ENCODE data around the gene DXO.

Gene DXO

GRCh38 chr6:31927863-31928671, 43.9 kb downstream of the DXO start:
- Histone ChIP-seq H3K27ac (ENCODE audit: low read length) (no peak overlapping the region), H3K4me3 (ENCODE audit: low read length) (no peak overlapping the region), H3K36me3 (ENCODE audit: control insufficient read depth, insufficient read depth, low read length) (no peaks in the 10 kb centered on the region), H3K9me3 (ENCODE audit: control insufficient read depth, insufficient read depth, low read length) (no peaks in the 10 kb centered on the region), H3K27me3 (ENCODE audit: control insufficient read depth, insufficient read depth, low read length) (no peaks in the 10 kb centered on the region), H3K4me1 (ENCODE audit: control insufficient read depth, insufficient read depth, low read length) (no peaks in the 10 kb centered on the region)
- no peak for DNase-seq (ENCODE audit: low read depth, low spot score)
- no CpG with 5 or more reads among the region's 11 CpGs for WGBS (ENCODE audit: insufficient coverage, insufficient read length)

- WGBS (ENCODE audit: insufficient coverage, insufficient read length): no CpG with 5 or more reads among the region's 11 CpGs
- Histone ChIP-seq H3K27ac (ENCODE audit: low read length) (no peak within 1 kb of the TSS), H3K4me3 (ENCODE audit: low read length) (no peak within 1 kb of the TSS), H3K36me3 (ENCODE audit: control insufficient read depth, insufficient read depth, low read length) (no peaks in the 10 kb centered on the region), H3K4me1 (ENCODE audit: control insufficient read depth, insufficient read depth, low read length) (no peaks in the 10 kb centered on the region), H3K27me3 (ENCODE audit: control insufficient read depth, insufficient read depth, low read length) (no peaks in the 10 kb centered on the region), H3K9me3 (ENCODE audit: control insufficient read depth, insufficient read depth, low read length) (no peaks in the 10 kb centered on the region)
- DNase-seq (ENCODE audit: low read depth, low spot score): no peak
These were observed 44.6 kb downstream of the DXO start, which contains the start of gene C2 for GRCh38 chr6:31927242-31927862. Gene C2, plus strand, starts transcription at chr6:31927717. Its CDS starts 36 bp downstream, at chr6:31927753.

GRCh38 chr6:31922942-31923341, 49.0 kb downstream of the DXO start:
- no peak overlapping the region for H3K4me3 ChIP-seq (ENCODE audit: low read length)
- H3K27ac ChIP-seq (ENCODE audit: low read length): no peak overlapping the region
- H3K4me1 ChIP-seq (ENCODE audit: control insufficient read depth, insufficient read depth, low read length): no peaks in the 10 kb centered on the region
- no peak for DNase-seq (ENCODE audit: low read depth, low spot score)
- H3K27me3 ChIP-seq (ENCODE audit: control insufficient read depth, insufficient read depth, low read length): no peaks in the 10 kb centered on the region
- WGBS (ENCODE audit: insufficient coverage, insufficient read length): no CpG with 5 or more reads among the region's 5 CpGs
- H3K9me3 ChIP-seq (ENCODE audit: control insufficient read depth, insufficient read depth, low read length): no peaks in the 10 kb centered on the region
- H3K36me3 ChIP-seq (ENCODE audit: control insufficient read depth, insufficient read depth, low read length): no peaks in the 10 kb centered on the region

GRCh38 chr6:31920811-31921210, 51.1 kb downstream of the DXO start:
- Histone ChIP-seq H3K27me3 (ENCODE audit: control insufficient read depth, insufficient read depth, low read length) (no peaks in the 10 kb centered on the region), H3K27ac (ENCODE audit: low read length) (no peak overlapping the region), H3K4me3 (ENCODE audit: low read length) (no peak overlapping the region), H3K36me3 (ENCODE audit: control insufficient read depth, insufficient read depth, low read length) (no peaks in the 10 kb centered on the region), H3K9me3 (ENCODE audit: control insufficient read depth, insufficient read depth, low read length) (no peaks in the 10 kb centered on the region), H3K4me1 (ENCODE audit: control insufficient read depth, insufficient read depth, low read length) (no peaks in the 10 kb centered on the region)
- no peak for DNase-seq (ENCODE audit: low read depth, low spot score)
- WGBS (ENCODE audit: insufficient coverage, insufficient read length): no CpG with 5 or more reads among the region's 2 CpGs

Measured in iPS DF 6.9 (cell line).